ENCODE measurements around the gene C1orf116. TPM values are rescaled to one million over a fixed set of nuclear protein-coding genes. Genes with fewer than 3 reads are reported as not detected.

Gene C1orf116
- total RNA-seq, 2 donors from 2014 or later = 36.5 to 107 TPM

- no peak for TF ChIP-seq POLR2A (IDR thresholded peaks at IDR 0.05)
- TF ChIP-seq, protein P1, sequence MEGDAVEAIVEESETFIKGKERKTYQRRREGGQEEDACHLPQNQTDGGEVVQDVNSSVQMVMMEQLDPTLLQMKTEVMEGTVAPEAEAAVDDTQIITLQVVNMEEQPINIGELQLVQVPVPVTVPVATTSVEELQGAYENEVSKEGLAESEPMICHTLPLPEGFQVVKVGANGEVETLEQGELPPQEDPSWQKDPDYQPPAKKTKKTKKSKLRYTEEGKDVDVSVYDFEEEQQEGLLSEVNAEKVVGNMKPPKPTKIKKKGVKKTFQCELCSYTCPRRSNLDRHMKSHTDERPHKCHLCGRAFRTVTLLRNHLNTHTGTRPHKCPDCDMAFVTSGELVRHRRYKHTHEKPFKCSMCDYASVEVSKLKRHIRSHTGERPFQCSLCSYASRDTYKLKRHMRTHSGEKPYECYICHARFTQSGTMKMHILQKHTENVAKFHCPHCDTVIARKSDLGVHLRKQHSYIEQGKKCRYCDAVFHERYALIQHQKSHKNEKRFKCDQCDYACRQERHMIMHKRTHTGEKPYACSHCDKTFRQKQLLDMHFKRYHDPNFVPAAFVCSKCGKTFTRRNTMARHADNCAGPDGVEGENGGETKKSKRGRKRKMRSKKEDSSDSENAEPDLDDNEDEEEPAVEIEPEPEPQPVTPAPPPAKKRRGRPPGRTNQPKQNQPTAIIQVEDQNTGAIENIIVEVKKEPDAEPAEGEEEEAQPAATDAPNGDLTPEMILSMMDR (IDR thresholded peaks at IDR 0.05) = no peak
- no peak for TF ChIP-seq POLR2AphosphoS5 (IDR thresholded peaks at IDR 0.05)
- Histone ChIP-seq H3K9me3 (no peaks in the 10 kb centered on the region), H3K4me3 (no peak overlapping the region), H3K27ac (no peak overlapping the region), H3K4me1 (replicated peaks) (peaks cover 4% of the 10 kb centered on the region), H3K36me3 (no peaks in the 10 kb centered on the region), H3K27me3 (replicated peaks; ENCODE audit: insufficient read depth) (no peaks in the 10 kb centered on the region)
- intact Hi-C loops (cut with DNase I) = no loop called here
- 96% methylated on average over 3 of the region's 3 CpGs for WGBS
- DNase-seq (ENCODE audit: low spot score) = no peak
Measured at GRCh38 chr1:207015791-207016190, 16.8 kb downstream of the C1orf116 start.

- Histone ChIP-seq H3K4me3 (no peak overlapping the region), H3K9me3 (no peaks in the 10 kb centered on the region), H3K4me1 (replicated peaks) (peaks cover 8% of the 10 kb centered on the region), H3K36me3 (no peaks in the 10 kb centered on the region), H3K27ac (no peak overlapping the region), H3K27me3 (replicated peaks; ENCODE audit: insufficient read depth) (no peaks in the 10 kb centered on the region)
- DNase-seq (ENCODE audit: low spot score) = no peak
- TF ChIP-seq, protein P1 (IDR thresholded peaks at IDR 0.05) = no peak
- TF ChIP-seq POLR2A (IDR thresholded peaks at IDR 0.05) (no peak), POLR2AphosphoS5 (IDR thresholded peaks at IDR 0.05) (no peak)
- intact Hi-C loops (cut with DNase I) = no loop called here
- 94% methylated on average over 3 of the region's 3 CpGs for WGBS
Measured at GRCh38 chr1:207014728-207015127, 17.8 kb downstream of the C1orf116 start.

DNA sequence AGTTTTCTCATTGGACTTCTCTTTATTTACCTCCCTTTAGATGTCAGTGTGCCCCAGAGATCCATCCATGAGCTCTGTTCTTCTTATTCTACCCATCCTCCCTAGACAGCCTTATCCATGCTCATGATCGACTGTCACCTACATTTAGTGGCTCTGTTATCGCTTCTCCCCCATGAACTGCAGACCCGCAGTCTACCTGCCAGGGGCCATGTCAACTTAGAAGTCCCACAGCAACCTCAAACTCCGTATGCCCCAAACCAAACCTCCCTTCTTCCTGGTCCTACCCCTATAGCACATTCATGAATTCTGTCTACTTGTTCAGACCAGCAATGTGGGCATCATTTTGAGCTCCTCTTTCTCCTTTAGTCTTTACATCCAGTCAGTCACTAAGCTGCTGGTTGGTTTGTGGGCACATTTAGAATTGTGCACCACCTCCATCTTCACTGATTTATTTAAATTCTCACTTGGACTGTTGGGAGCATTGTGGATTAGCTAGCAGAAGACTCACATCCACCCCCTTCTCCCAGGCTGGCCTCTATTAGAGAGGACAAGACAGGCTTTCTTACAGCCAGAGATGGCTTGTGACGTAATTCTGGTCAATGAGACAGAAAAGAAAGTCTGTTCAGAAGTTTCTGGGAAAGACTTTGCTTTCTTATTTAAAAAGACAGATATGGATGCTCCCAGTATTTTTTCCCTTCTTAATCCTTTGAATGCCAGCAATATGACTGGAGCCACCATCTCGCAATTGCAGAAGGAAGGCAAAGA, 19.1 kb downstream of the C1orf116 start:
- peaks cover 14% of the 10 kb centered on the region for H3K4me1 ChIP-seq (replicated peaks)
- intact Hi-C loops (cut with DNase I) = no loop called here
- no peaks in the 10 kb centered on the region for H3K27me3 ChIP-seq (replicated peaks; ENCODE audit: insufficient read depth)
- no peaks in the 10 kb centered on the region for H3K36me3 ChIP-seq
- no peak overlapping the region for H3K27ac ChIP-seq
- no peak for TF ChIP-seq POLR2AphosphoS5 (IDR thresholded peaks at IDR 0.05)
- no peak for TF ChIP-seq POLR2A (IDR thresholded peaks at IDR 0.05)
- TF ChIP-seq, protein P1 (IDR thresholded peaks at IDR 0.05) = no peak
- H3K4me3 ChIP-seq = no peak overlapping the region
- WGBS = 97% methylated on average over 6 of the region's 6 CpGs
- DNase-seq (ENCODE audit: low spot score) = no peak
- H3K9me3 ChIP-seq = no peaks in the 10 kb centered on the region

DNA sequence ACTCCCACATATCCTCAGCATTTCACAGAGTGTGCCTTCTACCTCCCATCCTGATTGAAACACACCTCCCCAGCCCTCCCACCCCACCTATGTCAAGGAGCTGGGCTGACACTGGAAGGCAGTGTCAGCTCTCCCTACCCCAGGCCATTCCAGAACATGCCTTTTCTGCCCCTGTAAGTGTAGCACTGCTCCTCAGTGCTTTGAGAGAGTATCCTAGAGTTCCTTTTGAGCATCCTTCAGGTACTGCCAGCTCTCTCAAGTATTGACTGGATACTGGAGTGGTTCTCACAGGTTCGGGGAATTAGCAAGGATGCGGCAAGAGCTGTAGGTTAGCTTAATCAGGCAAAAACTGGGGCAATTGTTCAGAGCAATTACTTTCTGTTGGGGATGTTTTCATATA, 21.8 kb downstream of the C1orf116 start:
- Histone ChIP-seq H3K4me3 (no peak overlapping the region), H3K27ac (peak overlapping the region; percentile 59 to 88), H3K4me1 (replicated peaks) (peaks cover 14% of the 10 kb centered on the region), H3K27me3 (replicated peaks; ENCODE audit: insufficient read depth) (no peaks in the 10 kb centered on the region), H3K9me3 (no peaks in the 10 kb centered on the region), H3K36me3 (no peaks in the 10 kb centered on the region)
- WGBS = 100% methylated on average over 2 of the region's 2 CpGs
- TF ChIP-seq, protein P1 (IDR thresholded peaks at IDR 0.05) = no peak
- TF ChIP-seq POLR2A (IDR thresholded peaks at IDR 0.05) (no peak), POLR2AphosphoS5 (IDR thresholded peaks at IDR 0.05) (no peak)
- intact Hi-C loops (cut with DNase I) = no loop called here
- no peak for DNase-seq (ENCODE audit: low spot score)

- no peaks in the 10 kb centered on the region for H3K9me3 ChIP-seq
- peak; percentile 63 for DNase-seq (ENCODE audit: low spot score)
- no peak overlapping the region for H3K4me3 ChIP-seq
- no peaks in the 10 kb centered on the region for H3K36me3 ChIP-seq
- TF ChIP-seq, protein P1 (IDR thresholded peaks at IDR 0.05) = no peak
- TF ChIP-seq POLR2AphosphoS5 (IDR thresholded peaks at IDR 0.05) = peak; percentile 82
- TF ChIP-seq POLR2A (IDR thresholded peaks at IDR 0.05) = no peak
- H3K4me1 ChIP-seq (replicated peaks) = peaks cover 18% of the 10 kb centered on the region
- H3K27ac ChIP-seq = peak overlapping the region; percentile 59 to 88
- 45% methylated on average over 7 of the region's 7 CpGs for WGBS
- no peaks in the 10 kb centered on the region for H3K27me3 ChIP-seq (replicated peaks; ENCODE audit: insufficient read depth)
- intact Hi-C loops (cut with DNase I) = no loop called here
Measured at GRCh38 chr1:207009945-207010344, 22.6 kb downstream of the C1orf116 start.

Data from prostate gland (tissue), 2 donors.